Stimulated activated CD8-positive, alpha-beta memory T cell treated with anti-CD3 and anti-CD28 coated beads, Interleukin-4, amount 100 ng/mL, for 1 hour (primary cell): ENCODE results near the gene RBAK.
"Not testable (repeated sequence)": the region's sequence is repeated elsewhere in the genome, so short reads cannot be mapped to it uniquely, and the experiment has no call there.

Experiments
- DNase-seq, 2 donors: peaks; one replicate each; pipeline ENCODE4 v3.0.0-alpha.2; 2020; ENCODE audit warnings: low read depth in 2 of 2, low spot score in 1 of 2

Gene RBAK

DNA sequence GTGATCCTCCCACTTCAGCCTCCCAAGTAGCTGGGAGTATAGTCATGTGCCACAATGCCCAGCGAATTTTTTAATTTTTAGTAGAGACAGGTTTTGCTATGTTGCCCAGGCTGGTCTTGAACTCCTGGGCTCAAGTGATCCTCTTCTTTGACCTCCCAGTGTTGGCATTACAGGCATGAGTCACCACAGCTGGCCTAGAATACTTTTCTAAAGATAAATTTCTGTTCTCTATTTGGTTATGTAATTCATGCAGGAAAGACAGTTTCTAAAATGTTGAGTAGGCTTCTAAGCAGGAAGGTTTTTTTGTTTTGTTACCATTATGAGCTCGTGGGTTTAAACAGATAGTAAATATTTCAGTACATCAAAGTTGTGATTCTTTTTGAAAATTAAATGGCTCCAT is 5.0 kb downstream of the RBAK start:
- DNase-seq: no peak

DNA sequence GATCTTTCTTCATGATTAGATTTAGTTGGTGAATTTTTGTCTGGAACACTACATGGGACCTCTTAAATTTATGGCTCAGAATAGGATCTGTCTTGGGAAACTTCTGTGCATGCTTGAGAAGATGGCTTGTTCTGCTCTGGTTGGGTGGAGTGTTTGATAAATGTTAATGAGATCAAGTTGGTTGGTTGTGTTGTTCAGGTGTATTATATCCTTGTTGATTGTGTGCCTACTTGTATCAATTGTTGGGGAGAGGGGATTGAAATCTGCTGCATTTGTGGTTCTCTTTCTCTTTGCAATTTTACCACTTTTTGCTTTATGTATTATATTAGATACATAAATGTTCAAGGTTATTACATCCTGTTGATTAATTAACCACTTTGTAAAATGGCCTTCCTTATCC is 6.1 kb downstream of the RBAK start:
- not testable (repeated sequence) for DNase-seq

DNA sequence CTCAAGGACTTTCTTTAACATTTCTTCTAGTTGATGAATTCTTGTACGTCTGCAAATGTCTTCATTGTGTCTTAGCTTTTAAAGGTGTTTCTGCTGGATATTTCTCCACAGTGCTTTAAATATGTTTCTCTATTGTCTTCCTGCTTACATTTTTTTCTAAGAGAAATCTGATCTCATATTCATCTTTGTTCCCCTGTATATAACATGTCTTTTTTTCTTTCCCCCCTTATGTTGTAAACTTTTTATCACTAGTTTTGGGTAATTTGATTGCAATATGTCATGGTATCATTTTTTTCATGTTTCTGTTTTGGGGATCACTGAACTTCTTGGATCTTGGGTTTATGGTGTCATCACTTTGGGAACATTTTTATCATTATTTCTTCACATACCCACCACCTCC is 7.5 kb downstream of the RBAK start:
- DNase-seq: no peak

DNA sequence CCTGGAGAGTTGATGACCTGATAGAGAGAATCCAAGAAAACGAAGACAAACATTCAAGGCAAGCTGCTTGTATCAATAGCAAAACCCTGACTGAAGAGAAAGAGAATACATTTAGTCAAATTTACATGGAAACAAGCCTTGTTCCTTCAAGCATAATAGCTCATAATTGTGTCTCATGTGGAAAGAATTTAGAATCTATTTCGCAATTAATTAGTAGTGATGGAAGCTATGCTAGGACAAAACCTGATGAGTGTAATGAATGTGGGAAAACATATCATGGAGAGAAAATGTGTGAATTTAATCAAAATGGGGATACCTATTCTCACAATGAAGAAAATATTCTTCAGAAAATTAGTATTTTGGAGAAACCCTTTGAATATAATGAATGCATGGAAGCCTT is 18.0 kb downstream of the RBAK start:
- DNase-seq: no peak

DNA sequence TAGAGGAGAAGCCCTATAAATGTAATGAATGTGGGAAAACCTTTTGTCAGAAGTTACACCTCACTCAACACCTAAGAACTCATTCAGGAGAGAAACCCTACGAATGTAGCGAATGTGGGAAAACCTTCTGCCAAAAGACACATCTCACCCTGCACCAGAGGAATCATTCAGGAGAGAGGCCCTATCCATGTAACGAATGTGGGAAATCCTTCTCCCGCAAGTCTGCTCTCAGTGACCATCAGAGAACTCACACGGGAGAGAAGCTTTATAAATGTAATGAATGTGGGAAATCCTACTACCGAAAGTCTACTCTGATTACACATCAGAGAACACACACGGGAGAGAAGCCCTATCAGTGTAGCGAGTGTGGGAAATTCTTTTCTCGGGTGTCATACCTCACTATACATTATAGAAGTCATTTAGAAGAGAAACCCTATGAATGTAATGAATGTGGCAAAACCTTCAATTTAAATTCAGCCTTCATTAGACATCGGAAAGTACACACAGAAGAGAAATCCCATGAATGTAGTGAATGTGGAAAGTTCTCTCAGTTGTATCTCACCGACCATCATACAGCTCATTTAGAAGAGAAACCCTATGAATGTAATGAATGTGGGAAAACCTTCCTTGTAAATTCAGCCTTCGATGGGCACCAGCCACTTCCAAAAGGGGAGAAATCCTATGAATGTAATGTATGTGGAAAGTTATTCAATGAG is 18.9 kb downstream of the RBAK start:
- no peak for DNase-seq

DNA sequence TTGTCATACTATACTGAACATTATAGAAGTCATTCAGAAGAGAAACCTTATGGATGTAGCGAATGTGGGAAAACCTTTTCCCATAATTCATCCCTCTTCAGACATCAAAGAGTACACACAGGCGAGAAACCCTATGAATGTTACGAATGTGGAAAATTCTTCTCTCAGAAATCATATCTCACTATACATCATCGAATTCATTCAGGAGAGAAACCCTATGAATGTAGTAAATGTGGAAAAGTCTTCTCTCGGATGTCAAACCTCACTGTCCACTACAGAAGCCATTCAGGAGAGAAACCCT is 19.4 kb downstream of the RBAK start:
- no peak for DNase-seq

DNA sequence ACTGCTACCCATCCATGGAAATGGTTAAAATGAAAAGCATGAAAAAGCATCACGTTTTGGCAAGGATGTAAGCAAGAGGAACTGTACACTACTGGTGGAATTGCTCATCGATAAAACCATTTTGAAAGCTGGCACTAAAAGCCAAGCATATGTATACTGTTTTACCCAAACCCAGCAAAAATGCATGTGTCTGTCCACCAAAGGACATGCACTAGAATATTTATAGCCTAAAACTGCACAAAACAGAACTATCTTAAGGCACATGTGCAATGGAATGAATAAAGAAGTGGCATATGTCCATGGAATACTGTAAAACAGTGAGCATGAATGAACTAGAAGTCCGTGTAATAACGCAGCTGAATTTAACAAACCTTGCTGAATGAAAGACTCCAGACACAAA is 22.9 kb downstream of the RBAK start:
- DNase-seq: no peak

DNA sequence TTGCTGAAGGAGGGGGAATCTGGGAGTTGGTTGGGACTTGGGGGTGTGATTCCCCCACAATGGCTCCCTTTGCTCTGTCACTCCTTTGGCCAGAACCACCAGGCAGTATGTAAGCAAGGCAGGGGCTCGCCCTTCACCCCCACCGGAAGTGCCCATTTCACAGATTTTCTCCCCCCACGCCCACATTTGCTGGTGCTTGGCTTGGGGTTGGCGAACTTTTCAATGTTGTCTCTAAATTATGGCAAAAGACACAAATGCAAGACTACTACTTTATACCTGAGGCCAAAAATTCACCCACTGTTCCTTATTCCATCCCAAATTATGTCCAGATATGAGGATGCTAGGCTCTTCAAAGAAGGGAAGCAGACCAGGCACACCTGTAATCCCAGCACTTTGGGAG is 24.5 kb downstream of the RBAK start:
- DNase-seq: no peak

DNA sequence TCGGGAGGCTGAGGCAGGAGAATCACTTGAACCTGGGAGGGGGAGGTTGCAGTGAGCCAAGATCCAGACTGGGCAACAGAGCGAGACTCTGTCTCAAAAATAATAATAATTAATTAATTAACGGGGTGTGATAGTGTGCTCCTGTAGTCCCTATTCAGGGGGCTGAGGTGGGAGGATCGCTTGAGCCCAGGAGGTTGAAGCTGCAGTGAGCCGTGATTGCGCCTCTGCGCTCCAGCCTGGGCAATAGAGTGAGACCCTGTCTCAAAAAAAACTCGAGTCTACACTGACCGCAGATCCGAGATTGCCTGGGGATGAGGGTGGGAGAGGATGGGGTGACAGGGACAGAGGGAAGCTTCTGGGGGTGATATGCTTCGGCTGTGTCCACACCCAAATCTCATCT is 29.5 kb downstream of the RBAK start:
- DNase-seq: not testable (repeated sequence)

DNA sequence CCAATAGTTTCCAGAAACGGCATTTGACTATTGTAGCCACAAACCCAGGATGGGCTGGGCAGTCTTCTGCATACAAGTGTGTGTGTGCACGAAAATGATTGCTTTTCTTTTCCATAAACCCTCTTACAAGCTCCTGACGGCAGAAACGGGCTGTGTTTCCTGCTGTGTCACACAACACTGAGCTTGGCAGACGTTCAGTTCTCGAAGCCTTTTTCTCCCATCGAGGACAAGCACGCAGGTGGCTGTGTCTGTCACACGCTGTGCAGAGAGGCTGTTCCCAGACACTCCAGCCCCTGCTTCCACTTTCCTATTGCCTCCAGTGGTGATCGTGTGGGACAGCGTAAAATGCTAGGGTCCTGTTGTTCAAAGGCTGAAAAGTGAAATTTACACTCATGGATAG is 32.1 kb downstream of the RBAK start:
- DNase-seq: no peak

DNA sequence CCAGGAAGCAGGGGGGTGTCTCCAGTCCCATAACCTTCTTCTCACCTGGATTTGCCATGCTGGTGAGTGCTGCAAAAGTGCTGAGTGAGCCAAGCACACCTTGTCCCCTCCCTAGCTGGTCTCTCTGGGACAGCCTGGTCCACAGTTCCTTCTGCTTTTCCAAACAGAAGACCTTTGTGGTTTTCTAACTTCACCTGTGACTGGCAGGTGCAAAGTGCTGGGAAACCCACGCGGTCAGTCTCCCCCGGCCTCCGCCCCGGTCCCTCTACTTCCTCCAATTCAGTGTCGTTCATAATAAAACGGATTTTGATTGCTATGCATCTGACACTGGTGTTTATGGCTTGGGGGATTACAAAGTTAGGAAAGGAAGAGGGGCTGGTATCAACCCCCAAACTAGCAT is 37.1 kb downstream of the RBAK start:
- no peak for DNase-seq

DNA sequence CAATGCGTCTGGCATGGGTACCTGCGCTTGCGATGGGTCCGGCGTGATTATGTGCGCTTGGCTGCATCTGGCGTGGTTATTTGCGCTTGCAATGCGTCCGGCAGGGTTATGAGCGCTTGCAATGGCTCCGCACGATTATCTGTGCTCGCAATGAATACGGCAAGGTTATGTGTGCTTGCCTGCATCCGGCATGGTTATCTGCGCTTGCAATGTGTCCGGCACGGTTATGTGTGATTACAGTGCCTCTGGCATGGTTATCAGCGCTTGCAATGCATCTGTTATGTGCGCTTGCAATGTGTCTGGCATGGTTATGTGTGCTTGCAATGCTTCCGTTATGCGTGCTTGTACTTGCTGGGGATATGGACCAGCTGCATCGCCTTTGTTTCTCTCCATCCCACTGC is 37.7 kb downstream of the RBAK start:
- DNase-seq: no peak

DNA sequence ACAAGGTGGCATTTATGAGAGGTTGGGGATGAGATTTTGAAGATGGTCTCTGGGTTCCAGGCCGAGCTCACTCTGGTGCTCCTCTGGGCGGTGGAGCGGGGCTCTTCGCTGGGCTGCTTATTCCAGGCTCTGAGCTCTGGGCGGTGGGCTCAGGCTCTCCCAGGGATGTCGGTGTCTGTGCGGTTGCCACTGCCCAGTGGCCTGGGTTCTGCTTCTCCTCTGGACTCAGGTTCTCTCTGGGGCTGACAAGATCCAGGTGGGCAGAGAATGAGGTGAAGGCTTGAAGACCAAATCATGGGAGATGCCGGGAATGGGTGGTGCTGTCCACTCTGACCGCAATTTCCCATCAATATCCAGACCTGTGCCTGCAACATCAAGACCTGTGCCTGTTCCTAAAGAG is 40.6 kb downstream of the RBAK start:
- no peak for DNase-seq

DNA sequence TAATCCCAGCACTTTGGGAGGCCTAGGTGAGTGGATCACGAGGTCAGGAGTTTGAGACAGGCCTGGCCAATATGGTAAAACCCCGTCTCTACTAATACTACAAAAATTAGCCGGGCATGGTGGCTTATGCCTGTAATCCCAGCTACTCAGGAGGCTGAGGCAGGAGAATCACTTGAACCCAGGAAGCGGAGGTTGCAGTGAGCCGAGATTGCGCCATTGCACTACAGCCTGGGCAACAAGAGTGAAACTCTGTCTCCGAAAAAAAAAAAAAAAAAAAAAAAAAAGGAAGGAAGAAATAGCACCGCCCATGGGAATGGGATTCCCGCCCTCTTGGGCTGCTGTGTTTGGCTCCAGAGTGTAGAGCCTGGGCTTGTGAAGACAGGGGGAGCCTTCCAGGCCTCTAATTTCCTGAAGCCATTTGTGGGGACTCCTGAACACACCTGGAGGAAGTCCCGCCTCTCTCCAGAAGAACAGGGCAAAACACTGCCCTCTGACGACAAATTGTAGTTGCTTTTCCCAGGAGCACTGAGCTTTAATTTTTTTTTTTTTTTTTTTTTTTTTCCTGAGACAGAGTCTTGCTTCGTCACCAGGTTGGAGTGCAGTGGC is 42.7 kb downstream of the RBAK start:
- DNase-seq: not testable (repeated sequence)

DNA sequence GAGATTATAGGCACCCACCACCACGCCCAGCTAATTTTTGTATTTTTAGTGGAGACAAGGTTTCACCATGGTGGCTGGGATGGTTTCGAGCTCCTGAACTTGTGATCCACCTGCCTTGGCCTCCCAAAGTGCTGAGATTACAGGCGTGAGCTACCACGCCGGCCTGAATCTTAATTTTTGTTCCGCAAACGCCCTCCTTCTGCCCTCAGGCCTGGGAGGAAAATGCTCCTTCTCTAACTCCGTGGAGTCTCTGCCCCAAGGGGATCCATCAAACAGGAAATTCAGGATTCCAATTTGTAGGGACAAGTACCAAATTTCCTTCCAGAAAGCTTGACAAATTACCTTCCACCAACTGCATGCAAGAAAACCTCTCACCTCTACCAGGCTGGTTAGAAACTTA is 43.2 kb downstream of the RBAK start:
- DNase-seq: no peak

DNA sequence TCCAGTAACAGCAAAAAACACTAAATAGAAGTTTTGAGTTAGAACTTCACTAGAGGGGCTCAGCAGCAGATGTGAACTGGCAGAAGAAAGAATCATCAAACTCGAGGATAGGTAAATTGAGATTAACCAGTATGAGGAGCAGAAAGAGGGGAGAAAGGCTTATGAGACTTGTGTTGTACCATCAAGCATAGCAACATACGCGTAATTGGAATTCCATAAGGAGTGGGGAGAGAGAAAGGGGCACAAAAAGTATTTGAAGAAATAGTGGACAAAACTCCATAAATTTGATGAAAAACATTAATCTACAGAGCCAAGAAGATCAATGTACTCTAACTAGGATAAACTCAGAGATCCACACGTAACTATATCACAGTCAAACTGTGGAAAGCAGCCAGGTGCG is 48.3 kb downstream of the RBAK start:
- no peak for DNase-seq

DNA sequence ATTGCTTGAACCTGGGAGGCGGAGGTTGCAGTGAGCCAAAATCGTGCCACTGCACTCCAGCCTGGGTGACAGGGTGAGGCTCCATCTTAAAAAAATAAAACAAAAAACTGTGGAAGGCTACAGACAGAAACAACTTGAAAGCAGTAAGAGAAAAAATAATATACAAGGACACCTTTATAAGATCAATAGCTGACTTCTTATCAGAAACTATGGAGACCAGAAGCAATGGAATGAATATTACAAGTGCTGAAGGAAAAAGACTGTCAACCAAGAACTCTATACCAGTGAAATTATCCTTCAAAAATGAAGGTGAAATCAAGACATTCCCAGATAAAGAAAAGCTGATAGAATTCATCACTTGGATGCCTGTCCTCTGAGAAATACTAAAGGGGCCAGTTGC is 49.0 kb downstream of the RBAK start:
- no peak for DNase-seq

DNA sequence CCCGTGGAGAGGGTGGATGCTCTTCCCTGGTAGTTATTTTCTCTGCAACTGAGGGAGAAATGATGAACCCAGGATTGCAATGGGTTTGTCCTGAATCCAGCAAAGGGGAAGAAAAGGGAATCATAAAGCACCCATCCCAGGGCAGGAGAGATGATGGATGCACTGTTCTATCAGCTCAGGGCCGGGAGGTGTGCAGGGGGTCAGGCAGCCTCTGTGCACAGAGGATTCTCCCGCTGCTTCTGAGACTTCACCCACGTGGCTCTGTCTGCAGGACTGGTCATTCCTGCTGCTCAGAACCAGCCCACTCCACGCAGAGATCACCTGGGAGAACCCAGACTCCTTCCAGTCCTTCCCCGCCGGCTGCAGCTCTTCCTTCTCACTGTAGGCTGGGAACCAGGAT is 70.7 kb downstream of the RBAK start:
- no peak for DNase-seq

DNA sequence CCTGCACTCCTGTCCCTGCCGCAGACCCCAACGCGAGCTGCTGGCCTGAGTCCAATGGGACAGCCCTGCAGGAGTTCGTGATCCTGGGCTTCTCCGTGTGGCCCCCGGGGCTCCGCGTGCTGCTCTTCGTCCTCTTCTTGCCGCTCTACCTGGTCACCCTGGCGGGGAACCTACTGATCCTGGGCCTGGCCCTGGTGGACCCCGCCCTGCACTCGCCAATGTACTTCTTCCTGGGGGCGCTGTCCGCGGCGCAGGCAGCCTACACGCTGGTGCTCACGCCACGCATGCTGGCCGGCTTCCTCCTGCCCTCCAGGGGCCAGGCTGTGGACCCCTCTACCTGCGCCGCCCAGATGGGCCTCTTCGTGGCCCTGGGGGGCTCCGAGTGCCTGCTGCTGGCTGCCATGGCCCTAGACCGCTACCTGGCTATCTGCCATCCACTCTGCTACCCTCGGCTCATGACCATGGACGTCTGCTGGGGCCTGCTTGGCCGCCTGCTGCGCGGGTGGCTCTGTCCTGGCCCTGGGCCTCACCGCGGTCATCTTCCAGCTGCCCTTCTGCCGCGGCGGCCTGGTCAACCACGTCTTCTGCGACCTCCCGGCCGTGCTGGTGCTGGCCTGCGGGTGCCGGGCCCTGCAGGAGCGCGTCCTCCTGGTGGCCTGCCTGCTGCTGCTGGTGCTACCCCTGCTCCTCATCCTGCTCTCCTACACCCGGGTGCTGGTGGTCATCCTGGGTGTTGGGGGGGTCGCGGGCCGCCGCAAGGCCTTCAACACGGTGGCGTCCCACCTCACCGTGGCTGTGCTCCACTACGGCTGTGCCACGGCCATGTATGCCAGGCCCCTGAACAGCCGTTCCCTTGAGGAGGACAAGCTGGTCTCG is 71.7 kb downstream of the RBAK start:
- no peak for DNase-seq
